ENCODE measurements around the gene MEIS3.

MEIS3 gene

DNA sequence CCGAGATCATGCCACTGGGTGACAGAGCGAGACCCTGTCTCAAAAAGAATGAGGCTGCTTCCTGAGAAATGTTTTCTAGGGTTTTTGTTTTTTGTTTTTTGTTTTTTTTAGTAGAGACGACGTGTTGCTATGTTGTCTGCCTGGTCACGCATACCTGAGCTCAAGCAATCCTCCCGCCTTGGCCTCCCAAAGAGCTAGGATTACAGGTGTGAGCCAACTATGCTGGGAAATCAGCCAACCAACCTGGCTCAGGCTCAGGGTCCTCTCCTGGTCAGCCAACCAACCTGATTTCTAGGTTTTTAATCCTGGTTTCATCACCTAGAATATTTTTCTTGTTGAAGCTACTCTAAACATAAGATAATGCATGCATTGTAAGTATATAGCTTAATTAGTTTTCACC is 62.4 kb downstream of the MEIS3 start:
- no peak for DNase-seq

DNA sequence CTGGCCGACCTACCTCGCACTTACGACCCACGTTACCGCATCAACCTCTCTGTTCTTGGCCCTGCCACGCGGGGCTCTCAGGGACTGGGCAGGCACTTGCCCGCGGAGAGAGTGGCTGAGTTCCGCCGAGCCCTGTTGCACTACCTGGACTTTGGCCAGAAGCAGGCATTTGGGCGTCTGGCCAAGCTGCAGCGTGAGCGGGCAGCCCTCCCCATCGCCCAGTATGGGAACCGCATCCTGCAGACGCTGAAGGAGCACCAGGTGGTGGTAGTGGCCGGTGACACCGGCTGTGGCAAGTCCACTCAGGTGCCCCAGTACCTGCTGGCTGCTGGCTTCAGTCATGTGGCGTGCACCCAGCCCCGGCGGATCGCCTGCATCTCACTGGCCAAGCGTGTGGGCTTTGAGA is 66.0 kb downstream of the MEIS3 start:
- no peak for DNase-seq

Measured in NCI-H2227 treated with DMSO at 0.1 percent for 48 hours (cell line).